ENCODE data around the gene SUPT3H. TPM values are rescaled to one million over a fixed set of nuclear protein-coding genes. Genes with fewer than 3 reads are reported as not detected.
A peak's percentile ranks its signal among the peaks of the same experiment; 100 is the strongest.
"Not testable (repeated sequence)": the region's sequence is repeated elsewhere in the genome, so short reads cannot be mapped to it uniquely, and the experiment has no call there.

The SUPT3H gene
- total RNA-seq, 1 experiment from 2014 or later, result 15.8 TPM

- no peak overlapping the region for H3K27ac ChIP-seq
- H3K9me3 ChIP-seq (replicated peaks), result no peaks in the 10 kb centered on the region; the same call in 1 of the 2 replicates
- H3K4me1 ChIP-seq, result no peaks in the 10 kb centered on the region
- H3K4me3 ChIP-seq, result no peak overlapping the region
- H3K36me3 ChIP-seq, result no peaks in the 10 kb centered on the region
- H3K27me3 ChIP-seq, result no peaks in the 10 kb centered on the region
- peak in 1 of 2 experiments; percentile 9 for DNase-seq
These were observed 99.4 kb downstream of the SUPT3H start for GRCh38 chr6:45278367-45278766.

GRCh38 chr6:45277741-45278140 is 100.0 kb downstream of the SUPT3H start:
- not testable (repeated sequence) for H3K4me3 ChIP-seq; H3K36me3 ChIP-seq; H3K27me3 ChIP-seq; DNase-seq; H3K27ac ChIP-seq; H3K4me1 ChIP-seq; H3K9me3 ChIP-seq (replicated peaks)

GRCh38 chr6:45275358-45275757 is 102.4 kb downstream of the SUPT3H start:
- Histone ChIP-seq H3K4me1 (no peaks in the 10 kb centered on the region), H3K4me3 (no peak overlapping the region), H3K9me3 (replicated peaks) (no peaks in the 10 kb centered on the region; the same call in 1 of the 2 replicates), H3K27me3 (no peaks in the 10 kb centered on the region), H3K36me3 (no peaks in the 10 kb centered on the region), H3K27ac (no peak overlapping the region)
- no peak for DNase-seq

- Histone ChIP-seq H3K9me3 (replicated peaks) (no peaks in the 10 kb centered on the region), H3K36me3 (no peaks in the 10 kb centered on the region), H3K4me1 (no peaks in the 10 kb centered on the region), H3K27me3 (no peaks in the 10 kb centered on the region), H3K27ac (no peak overlapping the region), H3K4me3 (no peak overlapping the region)
- no peak for DNase-seq
These were observed 105.1 kb downstream of the SUPT3H start for GRCh38 chr6:45272626-45273025.

GRCh38 chr6:45265246-45265645 is 112.5 kb downstream of the SUPT3H start:
- no peak overlapping the region for H3K27ac ChIP-seq
- DNase-seq, result no peak
- no peaks in the 10 kb centered on the region for H3K4me1 ChIP-seq
- H3K36me3 ChIP-seq, result no peaks in the 10 kb centered on the region
- H3K27me3 ChIP-seq, result no peaks in the 10 kb centered on the region
- H3K9me3 ChIP-seq (replicated peaks), result no peaks in the 10 kb centered on the region; the same call in 1 of the 2 replicates
- no peak overlapping the region for H3K4me3 ChIP-seq

DNA sequence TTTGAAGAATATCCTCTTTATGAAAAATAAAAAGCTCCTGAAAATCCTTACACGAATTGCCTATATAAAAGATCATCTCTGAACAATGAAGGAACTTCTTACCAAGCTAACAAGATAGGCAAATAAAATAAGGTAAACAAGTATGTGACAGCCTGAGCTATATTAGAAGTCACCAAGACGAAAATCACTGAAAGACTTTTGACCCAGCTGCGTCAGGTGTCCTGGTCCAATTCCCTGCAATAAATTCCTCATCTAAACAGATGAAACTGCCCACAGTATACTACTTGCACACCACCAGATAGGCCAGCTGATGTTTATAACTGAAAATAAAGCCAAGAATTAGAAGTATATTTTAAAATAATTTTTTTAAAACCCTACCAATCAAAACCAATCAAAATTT is 117.0 kb downstream of the SUPT3H start:
- no peaks in the 10 kb centered on the region for H3K36me3 ChIP-seq
- no peak overlapping the region for H3K4me3 ChIP-seq
- H3K27me3 ChIP-seq, result no peaks in the 10 kb centered on the region
- no peaks in the 10 kb centered on the region; the same call in 1 of the 2 replicates for H3K9me3 ChIP-seq (replicated peaks)
- no peak for DNase-seq
- H3K4me1 ChIP-seq, result no peaks in the 10 kb centered on the region
- no peak overlapping the region for H3K27ac ChIP-seq

GRCh38 chr6:45256697-45257695 is 120.7 kb downstream of the SUPT3H start:
- no peak overlapping the region for H3K27ac ChIP-seq
- no peak overlapping the region for H3K4me3 ChIP-seq
- H3K36me3 ChIP-seq, result no peaks in the 10 kb centered on the region
- no peaks in the 10 kb centered on the region for H3K27me3 ChIP-seq
- no peak for DNase-seq
- H3K9me3 ChIP-seq (replicated peaks), result no peaks in the 10 kb centered on the region
- H3K4me1 ChIP-seq, result no peaks in the 10 kb centered on the region

DNA sequence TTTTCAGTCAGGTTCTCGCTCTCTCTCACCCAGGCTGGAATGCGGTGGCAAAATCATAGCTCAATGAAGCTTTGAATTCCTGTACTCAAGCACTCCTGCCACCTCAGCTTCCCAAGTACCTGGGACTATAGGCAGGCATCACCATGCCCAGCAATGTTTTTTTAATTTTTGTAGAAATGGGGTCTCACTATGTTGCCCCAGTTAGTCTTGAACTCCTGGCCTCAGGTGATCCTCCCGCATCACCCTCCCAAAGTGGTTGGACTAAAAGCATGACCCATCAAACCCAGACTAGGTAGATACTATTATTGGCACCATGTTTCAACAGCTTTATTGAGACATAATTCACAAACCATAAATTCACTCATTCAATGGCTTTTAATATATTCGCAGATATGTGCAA is 122.3 kb downstream of the SUPT3H start:
- H3K36me3 ChIP-seq, result no peaks in the 10 kb centered on the region
- H3K4me3 ChIP-seq, result no peak overlapping the region
- no peaks in the 10 kb centered on the region for H3K9me3 ChIP-seq (replicated peaks)
- no peak for DNase-seq
- no peak overlapping the region for H3K27ac ChIP-seq
- no peaks in the 10 kb centered on the region for H3K27me3 ChIP-seq
- no peaks in the 10 kb centered on the region for H3K4me1 ChIP-seq

DNA sequence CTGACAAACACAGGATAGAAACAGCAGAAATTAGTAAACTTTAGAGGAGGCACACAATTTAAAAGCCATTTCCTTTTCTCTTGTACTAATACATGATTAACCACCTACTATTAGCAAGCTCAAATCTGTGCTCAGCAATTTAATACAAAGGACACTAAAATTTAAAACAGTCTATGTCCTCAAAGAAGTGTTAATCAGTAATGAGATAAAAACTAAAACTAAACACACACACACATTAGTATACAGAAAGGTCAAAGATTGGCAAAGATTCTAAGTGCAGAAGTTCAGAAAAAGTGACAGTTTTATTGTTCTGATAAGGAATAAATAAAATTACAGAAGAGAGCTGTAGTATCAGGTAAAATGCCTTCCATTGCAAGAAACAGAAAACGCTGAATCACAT is 123.5 kb downstream of the SUPT3H start:
- DNase-seq, result no peak
- Histone ChIP-seq H3K36me3 (no peaks in the 10 kb centered on the region), H3K4me3 (no peak overlapping the region), H3K4me1 (no peaks in the 10 kb centered on the region), H3K9me3 (replicated peaks) (no peaks in the 10 kb centered on the region), H3K27ac (no peak overlapping the region), H3K27me3 (no peaks in the 10 kb centered on the region)

GRCh38 chr6:45253453-45253852 is 124.3 kb downstream of the SUPT3H start:
- Histone ChIP-seq H3K4me1 (no peaks in the 10 kb centered on the region), H3K4me3 (no peak overlapping the region), H3K9me3 (replicated peaks) (no peaks in the 10 kb centered on the region), H3K27ac (no peak overlapping the region), H3K27me3 (no peaks in the 10 kb centered on the region), H3K36me3 (no peaks in the 10 kb centered on the region)
- no peak for DNase-seq

- H3K27me3 ChIP-seq, result no peaks in the 10 kb centered on the region
- H3K9me3 ChIP-seq (replicated peaks), result peaks cover 4% of the 10 kb centered on the region; the same call in 1 of the 2 replicates
- H3K36me3 ChIP-seq, result no peaks in the 10 kb centered on the region
- no peak overlapping the region for H3K27ac ChIP-seq
- H3K4me1 ChIP-seq, result no peaks in the 10 kb centered on the region
- no peak overlapping the region for H3K4me3 ChIP-seq
- no peak for DNase-seq
These were observed 146.1 kb downstream of the SUPT3H start for GRCh38 chr6:45231660-45232059.

- Histone ChIP-seq H3K4me3 (no peak overlapping the region), H3K4me1 (no peaks in the 10 kb centered on the region), H3K27ac (no peak overlapping the region), H3K36me3 (no peaks in the 10 kb centered on the region), H3K27me3 (no peaks in the 10 kb centered on the region), H3K9me3 (replicated peaks) (peaks cover 4% of the 10 kb centered on the region; the same call in 1 of the 2 replicates)
- DNase-seq, result no peak
These were observed 148.3 kb downstream of the SUPT3H start for GRCh38 chr6:45229416-45229815.

- Histone ChIP-seq H3K27ac (no peak overlapping the region), H3K4me3 (no peak overlapping the region), H3K4me1 (no peaks in the 10 kb centered on the region), H3K36me3 (no peaks in the 10 kb centered on the region), H3K9me3 (replicated peaks) (no peaks in the 10 kb centered on the region), H3K27me3 (no peaks in the 10 kb centered on the region)
- no peak for DNase-seq
These were observed 151.7 kb downstream of the SUPT3H start for GRCh38 chr6:45226081-45226480.

DNA sequence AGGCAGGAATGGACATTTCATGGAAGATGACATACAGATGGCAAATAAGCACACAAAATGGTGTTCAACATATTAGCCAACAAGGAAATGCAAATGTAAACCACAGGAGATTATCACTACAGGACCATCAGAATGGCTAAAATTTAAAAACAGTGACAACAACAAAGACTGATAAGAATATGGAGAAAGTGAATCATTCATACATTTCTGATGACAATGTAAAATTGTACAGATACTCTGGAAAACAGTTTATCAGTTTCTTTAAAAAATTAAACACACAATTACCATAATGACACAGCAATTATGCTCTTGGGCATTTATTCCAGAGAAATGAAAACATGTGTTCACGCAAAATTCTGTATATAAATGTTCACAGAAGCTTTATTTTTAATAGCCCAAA is 155.4 kb downstream of the SUPT3H start:
- no peak for DNase-seq
- no peak overlapping the region for H3K4me3 ChIP-seq
- no peaks in the 10 kb centered on the region for H3K27me3 ChIP-seq
- no peaks in the 10 kb centered on the region for H3K4me1 ChIP-seq
- no peaks in the 10 kb centered on the region for H3K9me3 ChIP-seq (replicated peaks)
- no peak overlapping the region for H3K27ac ChIP-seq
- H3K36me3 ChIP-seq, result no peaks in the 10 kb centered on the region

DNA sequence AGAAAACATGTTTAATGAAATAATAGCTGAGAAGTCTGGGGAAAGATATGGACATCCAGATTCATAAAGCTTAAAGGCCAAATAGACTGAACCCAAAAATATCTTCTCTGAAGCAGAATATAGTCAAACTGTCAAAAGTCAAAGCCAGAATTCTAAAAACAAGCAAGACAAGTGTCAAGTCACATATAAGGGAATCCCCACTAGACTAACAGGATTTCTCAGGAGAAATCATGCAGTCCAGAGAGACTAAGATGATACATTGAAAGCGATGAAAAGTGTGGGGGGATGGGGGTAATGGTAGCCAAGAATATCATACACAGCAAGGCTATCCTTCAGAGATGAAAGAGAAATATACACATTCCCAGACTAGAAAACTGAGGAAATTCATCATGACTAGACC is 162.0 kb downstream of the SUPT3H start:
- Histone ChIP-seq H3K27ac (no peak overlapping the region), H3K9me3 (replicated peaks) (0 out of 2 replicates have a peak, but pooled peaks cover 5% of the 10 kb centered on the region), H3K4me3 (no peak overlapping the region), H3K4me1 (no peaks in the 10 kb centered on the region), H3K27me3 (no peaks in the 10 kb centered on the region), H3K36me3 (no peaks in the 10 kb centered on the region)
- DNase-seq, result no peak
